Esophagus squamous epithelium (tissue), 5 donors: Measurements from ENCODE around the gene UBE2R2. TPM values are rescaled to one million over a fixed set of nuclear protein-coding genes. Genes with fewer than 3 reads are reported as not detected.
"Not testable (repeated sequence)": the region's sequence is repeated elsewhere in the genome, so short reads cannot be mapped to it uniquely, and the experiment has no call there.

Experiments used
- DNase-seq: peaks from one replicate; lab custom pipeline; 2025; lab: John Stamatoyannopoulos, UW
- H3K27ac ChIP-seq, 4 donors: fragments of 200-600 bp; sonication (generic); one replicate each; pipeline ENCODE4 v1.5.1; 2016 to 2019; ENCODE audit warnings: mild to moderate bottlenecking in 1 of 4
- H3K27me3 ChIP-seq, 4 donors: fragments of 200-600 bp; sonication (generic); 1 replicate in 3 of 4; 2 replicates in 1 of 4; pipeline versions ENCODE4 v1.5.1 to v1.6.0; 2017 to 2021; ENCODE audit warnings: antibody characterized with exemption in 1 of 4
- H3K36me3 ChIP-seq, 3 donors: fragments of 200-600 bp; sonication (generic); one replicate each; pipeline ENCODE4 v1.5.1; 2016 to 2019
- H3K4me1 ChIP-seq, 3 donors: fragments of 200-600 bp; sonication (generic); one replicate each; pipeline ENCODE4 v1.5.1; 2017 to 2019
- H3K4me3 ChIP-seq, 4 donors: fragments of 200-600 bp; sonication (generic); 1 replicate in 3 of 4; 2 replicates in 1 of 4; pipeline ENCODE4 v1.5.1; 2016 to 2019; ENCODE audit warnings: mild to moderate bottlenecking in 2 of 4, moderate library complexity in 1 of 4
- H3K9me3 ChIP-seq, 3 donors: fragments of 200-600 bp; sonication (generic); one replicate each; pipeline ENCODE4 v1.5.1; 2016 to 2019
- POLR2A ChIP-seq, 4 donors: fragments of 450-650 bp; IDR thresholded peaks; one replicate each; pipeline ENCODE4 v1.6.1; 2017; ENCODE audit warnings: antibody characterized with exemption in 4 of 4, mild to moderate bottlenecking in 4 of 4, moderate library complexity in 3 of 4
- WGBS, 2 donors: methylation state at CpG; one replicate each; pipeline ENCODE4 v1.1.5; 2018; 5-methylcytosine and 5-hydroxymethylcytosine counted together
- intact Hi-C: fragments of 100-400 bp; cut with DNase I; formaldehyde crosslinking; loops from one replicate; pipeline ENCODE4 v1.15.0; 2022
- total RNA-seq, 4 donors: library from RNA; depleted of rRNA; stranded (reverse); fragments of >200 nt; gene quantifications; one replicate each; pipeline ENCODE4 v1.1.0, GENCODE V29; 2016
- TF ChIP-seq, protein P1 (sequence below), 6 experiments: fragments of 450-650 bp in 4 of 6; fragments of 200-600 bp in 2 of 6; sonication (generic) in 2 of 6; IDR thresholded peaks; one replicate each; pipeline ENCODE4 v1.5.1; 2016 to 2019; ENCODE audit warnings: antibody characterized with exemption in 6 of 6, mild to moderate bottlenecking in 4 of 6, moderate library complexity in 4 of 6
- donor health status: DM: yes; HTN: yes; CAD: no.

The UBE2R2 gene
- total RNA-seq, 4 donors from 2014 or later: 14.3 to 19.1 (median 16.7) TPM

DNA sequence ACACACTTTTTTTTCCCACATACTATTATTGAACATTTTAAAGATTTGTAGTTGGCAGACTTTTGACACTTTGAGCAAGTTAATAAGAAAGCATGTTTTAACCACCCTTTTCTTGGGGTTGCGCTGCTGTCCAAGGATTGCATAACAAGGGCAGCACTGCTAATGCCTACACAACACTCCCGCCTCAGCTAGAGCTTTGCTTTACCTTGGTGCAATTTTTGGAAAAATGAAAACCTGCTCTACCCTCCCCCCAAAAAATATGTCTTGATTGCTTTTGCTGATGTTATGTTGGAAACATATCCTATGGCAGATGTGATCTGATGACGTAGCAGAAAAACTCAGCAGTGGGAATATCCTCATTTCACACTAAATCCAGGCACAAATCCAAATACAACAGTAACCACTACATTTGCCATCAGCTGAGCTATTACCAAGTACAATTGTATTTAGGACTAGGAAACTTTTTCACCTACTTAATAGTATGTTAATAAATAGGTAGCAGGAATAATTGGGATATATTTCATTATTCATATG lies 51.5 kb downstream of the UBE2R2 start:
- intact Hi-C loops: no loop called here
- H3K27ac ChIP-seq: peak overlapping the region in 3 of 4 donors; percentile 59 to 81 (median 68)

DNA sequence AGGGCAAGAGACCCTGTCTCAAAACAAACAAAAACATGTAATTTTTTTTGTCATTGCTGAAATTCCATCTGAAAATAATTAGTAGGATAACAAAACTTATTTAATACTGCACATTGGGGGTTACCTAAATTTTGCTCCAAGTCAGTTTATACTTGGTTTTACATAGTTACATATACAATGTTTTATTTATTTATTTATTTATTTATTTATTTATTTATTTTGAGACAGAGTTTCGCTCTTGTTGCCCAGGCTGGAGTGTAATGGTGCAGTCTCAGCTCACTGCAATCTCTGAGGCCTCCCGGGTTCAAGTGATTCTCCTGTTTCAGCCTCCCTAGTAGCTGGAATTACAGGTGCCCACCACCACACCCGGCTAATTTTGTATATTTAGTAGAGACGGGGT lies 52.3 kb downstream of the UBE2R2 start:
- H3K27me3 ChIP-seq, intact Hi-C loops, DNase-seq, H3K36me3 ChIP-seq, H3K4me3 ChIP-seq, H3K9me3 ChIP-seq: not testable (repeated sequence)
- 96% methylated on average over 4 of the region's 4 CpGs for WGBS, 2 donors
- H3K27ac ChIP-seq: peak overlapping the region in 1 of 4 donors; percentile 59
- peaks cover 10 to 44% (median 16%) of the 10 kb centered on the region in 3 donors for H3K4me1 ChIP-seq

More for the DNA sequence above, 51.5 kb downstream of the UBE2R2 start:
- Histone ChIP-seq H3K4me3 (peak overlapping the region in 1 of 4 donors; percentile 30), H3K4me1 (peaks cover 10 to 44% (median 16%) of the 10 kb centered on the region in 3 donors), H3K27me3 (no peaks in the 10 kb centered on the region), H3K9me3 (no peaks in the 10 kb centered on the region), H3K36me3 (peaks cover 0 to 13% (median 0%) of the 10 kb centered on the region in 3 donors)
- DNase-seq: no peak
- no peak for TF ChIP-seq POLR2A (IDR thresholded peaks at IDR 0.05)
- TF ChIP-seq, protein P1, sequence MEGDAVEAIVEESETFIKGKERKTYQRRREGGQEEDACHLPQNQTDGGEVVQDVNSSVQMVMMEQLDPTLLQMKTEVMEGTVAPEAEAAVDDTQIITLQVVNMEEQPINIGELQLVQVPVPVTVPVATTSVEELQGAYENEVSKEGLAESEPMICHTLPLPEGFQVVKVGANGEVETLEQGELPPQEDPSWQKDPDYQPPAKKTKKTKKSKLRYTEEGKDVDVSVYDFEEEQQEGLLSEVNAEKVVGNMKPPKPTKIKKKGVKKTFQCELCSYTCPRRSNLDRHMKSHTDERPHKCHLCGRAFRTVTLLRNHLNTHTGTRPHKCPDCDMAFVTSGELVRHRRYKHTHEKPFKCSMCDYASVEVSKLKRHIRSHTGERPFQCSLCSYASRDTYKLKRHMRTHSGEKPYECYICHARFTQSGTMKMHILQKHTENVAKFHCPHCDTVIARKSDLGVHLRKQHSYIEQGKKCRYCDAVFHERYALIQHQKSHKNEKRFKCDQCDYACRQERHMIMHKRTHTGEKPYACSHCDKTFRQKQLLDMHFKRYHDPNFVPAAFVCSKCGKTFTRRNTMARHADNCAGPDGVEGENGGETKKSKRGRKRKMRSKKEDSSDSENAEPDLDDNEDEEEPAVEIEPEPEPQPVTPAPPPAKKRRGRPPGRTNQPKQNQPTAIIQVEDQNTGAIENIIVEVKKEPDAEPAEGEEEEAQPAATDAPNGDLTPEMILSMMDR (IDR thresholded peaks at IDR 0.05): no peak
- 24 to 28% methylated on average over 3 of the region's 3 CpGs for WGBS, 2 donors

DNA sequence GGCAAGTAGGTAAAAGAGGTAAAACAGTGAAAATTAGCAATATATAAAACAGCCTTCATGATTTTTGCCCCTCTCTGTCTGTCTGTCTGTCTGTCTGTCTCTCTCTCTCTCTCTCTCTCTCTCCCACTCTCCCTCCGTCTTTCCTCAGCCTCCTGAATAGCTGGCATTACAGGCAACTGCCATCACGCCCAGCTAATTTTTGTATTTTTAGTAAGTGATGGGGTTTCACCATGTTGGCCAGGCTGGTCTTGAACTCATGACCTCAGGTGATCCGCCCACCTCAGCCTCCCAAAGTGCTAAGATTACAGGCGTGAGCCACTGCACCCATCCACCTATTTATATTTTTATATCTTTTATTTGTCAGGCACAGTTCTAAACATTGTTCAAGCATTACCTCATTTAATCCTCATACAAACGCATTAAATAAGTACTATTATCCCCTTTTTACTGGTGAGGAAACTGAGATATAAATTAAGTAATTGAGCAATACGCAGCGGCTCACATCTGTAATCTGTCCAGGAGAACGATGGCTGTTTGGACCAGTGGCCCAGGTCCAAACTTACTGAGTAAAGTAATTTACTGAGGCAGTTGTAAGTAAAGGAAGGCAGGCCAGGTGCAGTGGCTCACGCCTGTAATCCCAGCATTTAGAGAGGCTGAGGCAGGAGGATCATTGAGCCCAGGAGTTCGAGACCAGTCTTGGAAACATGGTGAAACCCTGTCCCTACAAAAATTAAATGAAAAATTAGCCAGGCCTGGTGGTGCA lies 60.9 kb downstream of the UBE2R2 start:
- no peak for DNase-seq
- intact Hi-C loops: no loop called here
- 75 to 77% methylated on average over 10 of the region's 10 CpGs for WGBS, 2 donors
- Histone ChIP-seq H3K4me1 (peaks cover 0 to 37% (median 4%) of the 10 kb centered on the region in 3 donors), H3K36me3 (no peaks in the 10 kb centered on the region), H3K4me3 (no peak overlapping the region), H3K27ac (no peak overlapping the region), H3K27me3 (no peaks in the 10 kb centered on the region), H3K9me3 (no peaks in the 10 kb centered on the region)
- no peak for TF ChIP-seq POLR2A (IDR thresholded peaks at IDR 0.05)
- TF ChIP-seq, protein P1 (IDR thresholded peaks at IDR 0.05): no peak

- no peaks in the 10 kb centered on the region for H3K9me3 ChIP-seq
- intact Hi-C loops: no loop called here
- H3K27me3 ChIP-seq: no peaks in the 10 kb centered on the region
- no peak overlapping the region for H3K4me3 ChIP-seq
- H3K36me3 ChIP-seq: no peaks in the 10 kb centered on the region
- H3K4me1 ChIP-seq: peaks cover 0 to 39% (median 4%) of the 10 kb centered on the region in 3 donors
- DNase-seq: no peak
- H3K27ac ChIP-seq: no peak overlapping the region
- TF ChIP-seq, protein P1 (IDR thresholded peaks at IDR 0.05): no peak
- no peak for TF ChIP-seq POLR2A (IDR thresholded peaks at IDR 0.05)
- WGBS, 2 donors: 77 to 85% methylated on average over 6 to 7 of the region's 7 CpGs
Observed at GRCh38 chr9:33878691-33879366, 61.9 kb downstream of the UBE2R2 start.

DNA sequence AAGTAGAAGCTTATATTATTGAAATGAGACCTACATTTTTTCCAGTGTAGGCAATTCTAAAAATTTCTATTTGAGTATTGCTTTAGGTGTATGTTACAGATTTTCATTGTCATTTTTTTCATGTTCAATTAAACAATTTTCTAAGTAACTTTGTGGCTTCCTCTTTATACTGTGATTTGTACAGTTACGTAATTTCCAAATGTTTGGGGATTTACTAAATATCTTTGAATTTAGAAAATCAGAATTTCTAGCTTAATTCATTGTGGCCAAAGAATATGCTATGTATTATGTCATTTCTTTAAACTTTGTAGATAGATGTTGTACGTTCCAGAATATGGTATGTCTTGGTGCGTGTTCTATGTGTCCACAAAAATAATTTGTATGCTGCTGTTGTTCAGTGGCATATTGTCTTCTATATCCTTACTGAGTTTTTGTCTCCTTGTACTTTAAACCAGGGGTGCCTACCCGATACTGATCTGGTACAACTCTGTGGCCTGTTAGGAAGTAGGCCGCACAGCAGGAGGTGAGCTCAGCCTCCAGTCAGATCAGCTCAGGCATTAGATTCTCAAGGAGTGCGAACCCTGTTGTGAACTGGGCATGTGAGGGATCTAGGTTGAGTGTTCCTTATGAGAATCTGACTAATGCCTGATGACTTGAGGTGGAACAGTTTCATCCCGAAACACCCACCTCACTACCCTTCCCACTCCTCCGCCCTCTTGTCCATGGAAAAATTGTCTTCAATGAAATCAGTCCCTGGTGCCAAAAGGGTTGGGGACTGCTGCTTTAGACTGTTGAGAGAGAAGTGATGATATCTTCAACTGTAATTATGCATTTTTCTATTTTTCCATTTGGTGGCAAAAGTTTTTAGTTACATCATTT lies 63.5 kb downstream of the UBE2R2 start:
- Histone ChIP-seq H3K36me3 (no peaks in the 10 kb centered on the region), H3K9me3 (no peaks in the 10 kb centered on the region), H3K4me1 (peaks cover 3 to 52% (median 15%) of the 10 kb centered on the region in 3 donors), H3K4me3 (no peak overlapping the region), H3K27me3 (no peaks in the 10 kb centered on the region), H3K27ac (no peak overlapping the region)
- DNase-seq: no peak
- TF ChIP-seq, protein P1 (IDR thresholded peaks at IDR 0.05): no peak
- TF ChIP-seq POLR2A (IDR thresholded peaks at IDR 0.05): no peak
- WGBS, 2 donors: 91 to 97% methylated on average over 8 of the region's 8 CpGs
- intact Hi-C loops: no loop called here
